SK-N-SH treated with all-trans-retinoic acid at 6 μM for 48 hours (cell line): ENCODE results near the gene SHCBP1L.
"Not testable (repeated sequence)": the region's sequence is repeated elsewhere in the genome, so short reads cannot be mapped to it uniquely, and the experiment has no call there.

ENCODE experiments used
- ATAC-seq: fragments of 200-7000 bp; cut with Tn5 transposase; 3 replicates; pipeline ENCODE4 v1.9.1; 2020; ENCODE audit warnings: mild to moderate bottlenecking, moderate library complexity
- ARNTL ChIP-seq: fragments of 450-650 bp; formaldehyde crosslinking; IDR thresholded peaks from 2 replicates; pipeline ENCODE4 v1.5.0; 2020; ENCODE audit warnings: low read depth, mild to moderate bottlenecking, moderate library complexity, borderline replicate concordance
- BACH2 ChIP-seq: fragments of 250-450 bp; sonication (Bioruptor Pico); IDR thresholded peaks from 2 replicates; pipeline ENCODE4 v1.9.0; 2021; ENCODE audit warnings: mild to moderate bottlenecking, borderline replicate concordance
- CSDC2 ChIP-seq: fragments of 250-450 bp; sonication (Bioruptor Pico); IDR thresholded peaks from 2 replicates; pipeline ENCODE4 v1.5.0; 2020; ENCODE audit warnings: mild to moderate bottlenecking, moderate library complexity
- CSRNP3 ChIP-seq: fragments of 250-450 bp; sonication (Bioruptor Pico); IDR thresholded peaks from 2 replicates; pipeline ENCODE4 v1.5.1; 2021; ENCODE audit warnings: mild to moderate bottlenecking, moderate library complexity
- ESRRG ChIP-seq: fragments of 250-450 bp; sonication (Bioruptor Pico); IDR thresholded peaks from 2 replicates; pipeline ENCODE4 v1.6.1; 2021; ENCODE audit warnings: mild to moderate bottlenecking
- GLIS3 ChIP-seq: fragments of 250-450 bp; sonication (Bioruptor Pico); IDR thresholded peaks from 2 replicates; pipeline ENCODE4 v1.5.0; 2020; ENCODE audit warnings: mild to moderate bottlenecking, moderate library complexity
- ISL1 ChIP-seq: fragments of 250-450 bp; sonication (Bioruptor Pico); IDR thresholded peaks from 2 replicates; pipeline ENCODE4 v2.1.2; 2022; ENCODE audit warnings: mild to moderate bottlenecking, moderate library complexity
- OSR1 ChIP-seq: fragments of 250-450 bp; sonication (Bioruptor Pico); IDR thresholded peaks from 2 replicates; pipeline ENCODE4 v1.8.0; 2022; ENCODE audit warnings: moderate library complexity, mild to moderate bottlenecking, inconsistent platforms
- PPARA ChIP-seq: fragments of 250-450 bp; sonication (Bioruptor Pico); IDR thresholded peaks from 2 replicates; pipeline ENCODE4 v1.5.0; 2020; ENCODE audit warnings: mild to moderate bottlenecking, borderline replicate concordance
- RARB ChIP-seq: fragments of 250-450 bp; sonication (Bioruptor Pico); IDR thresholded peaks from 2 replicates; pipeline ENCODE4 v1.8.0; 2021; ENCODE audit warnings: mild to moderate bottlenecking, moderate library complexity
- SNAI2 ChIP-seq: fragments of 250-450 bp; sonication (Bioruptor Pico); IDR thresholded peaks from 2 replicates; pipeline ENCODE4 v1.5.0; 2020; ENCODE audit warnings: mild to moderate bottlenecking, moderate library complexity
- TCF4 ChIP-seq: fragments of 250-450 bp; sonication (Bioruptor Pico); IDR thresholded peaks from 2 replicates; pipeline ENCODE4 v1.8.0; 2021; ENCODE audit warnings: mild to moderate bottlenecking, moderate library complexity, borderline replicate concordance
- TOX ChIP-seq: fragments of 250-450 bp; sonication (Bioruptor Pico); IDR thresholded peaks from 2 replicates; pipeline ENCODE4 v1.8.0; 2021; ENCODE audit warnings: mild to moderate bottlenecking, moderate library complexity, borderline replicate concordance
- ZC3H10 ChIP-seq: fragments of 250-450 bp; sonication (Bioruptor Pico); IDR thresholded peaks from 2 replicates; pipeline ENCODE4 v1.5.1; 2021; ENCODE audit warnings: mild to moderate bottlenecking, moderate library complexity
- ZFP3 ChIP-seq: fragments of 250-450 bp; sonication (Bioruptor Pico); IDR thresholded peaks from 2 replicates; pipeline ENCODE4 v1.5.0; 2020; ENCODE audit warnings: mild to moderate bottlenecking, moderate library complexity
- ZFP30 ChIP-seq: fragments of 450-650 bp; formaldehyde crosslinking; IDR thresholded peaks from 2 replicates; pipeline ENCODE4 v1.5.0; 2022; ENCODE audit warnings: mild to moderate bottlenecking, moderate library complexity
- ZNF70 ChIP-seq: fragments of 450-650 bp; formaldehyde crosslinking; IDR thresholded peaks from 2 replicates; pipeline ENCODE4 v1.5.0; 2020; ENCODE audit warnings: mild to moderate bottlenecking, moderate library complexity
- ZNF8 ChIP-seq: fragments of 450-650 bp; formaldehyde crosslinking; IDR thresholded peaks from 2 replicates; pipeline ENCODE4 v1.5.0; 2020; ENCODE audit warnings: mild to moderate bottlenecking, moderate library complexity
- TF ChIP-seq, protein P1 (sequence below): fragments of 250-450 bp; sonication (Bioruptor Pico); IDR thresholded peaks from 2 replicates; pipeline ENCODE4 v1.5.1; 2020; ENCODE audit warnings: low read depth, mild to moderate bottlenecking, moderate library complexity
- TF ChIP-seq, protein P2 (sequence below): fragments of 250-450 bp; sonication (Bioruptor Pico); IDR thresholded peaks from 2 replicates; pipeline ENCODE4 v1.8.0; 2021; ENCODE audit warnings: low read depth, mild to moderate bottlenecking, moderate library complexity, borderline replicate concordance
- TF ChIP-seq, protein P3 (sequence below): fragments of 250-450 bp; sonication (Bioruptor Pico); IDR thresholded peaks from 2 replicates; pipeline ENCODE4 v1.5.0; 2020; ENCODE audit warnings: mild to moderate bottlenecking, moderate library complexity

Gene SHCBP1L

DNA sequence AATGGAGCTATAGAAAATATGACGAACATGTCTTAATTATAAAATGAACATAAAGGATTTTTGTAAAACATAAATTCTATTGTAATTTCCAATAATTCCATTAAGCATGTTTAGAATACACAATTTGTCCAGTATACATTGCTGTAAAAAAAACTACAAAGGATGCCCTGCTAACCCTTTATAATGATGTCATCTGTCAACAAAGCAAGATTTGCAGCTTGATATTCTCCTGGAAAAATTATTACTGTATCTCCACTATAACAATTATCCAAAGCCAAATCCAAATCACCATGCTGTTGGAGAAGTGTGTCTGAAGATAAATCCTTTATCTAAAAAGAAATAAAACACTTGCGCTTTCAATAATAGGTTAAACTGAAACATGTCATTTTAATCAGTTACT is 47.6 kb downstream of the SHCBP1L start:
- no peak for ATAC-seq
- TF ChIP-seq ISL1 (CRISPR knock-in tag) = no peak
- no peak for TF ChIP-seq BACH2
- no peak for TF ChIP-seq ARNTL
- TF ChIP-seq OSR1 (CRISPR knock-in tag) = no peak
- TF ChIP-seq, protein P1, sequence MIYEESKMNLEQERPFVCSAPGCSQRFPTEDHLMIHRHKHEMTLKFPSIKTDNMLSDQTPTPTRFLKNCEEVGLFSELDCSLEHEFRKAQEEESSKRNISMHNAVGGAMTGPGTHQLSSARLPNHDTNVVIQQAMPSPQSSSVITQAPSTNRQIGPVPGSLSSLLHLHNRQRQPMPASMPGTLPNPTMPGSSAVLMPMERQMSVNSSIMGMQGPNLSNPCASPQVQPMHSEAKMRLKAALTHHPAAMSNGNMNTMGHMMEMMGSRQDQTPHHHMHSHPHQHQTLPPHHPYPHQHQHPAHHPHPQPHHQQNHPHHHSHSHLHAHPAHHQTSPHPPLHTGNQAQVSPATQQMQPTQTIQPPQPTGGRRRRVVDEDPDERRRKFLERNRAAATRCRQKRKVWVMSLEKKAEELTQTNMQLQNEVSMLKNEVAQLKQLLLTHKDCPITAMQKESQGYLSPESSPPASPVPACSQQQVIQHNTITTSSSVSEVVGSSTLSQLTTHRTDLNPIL (CRISPR knock-in tag) = no peak
- no peak for TF ChIP-seq CSRNP3 (CRISPR knock-in tag)
- TF ChIP-seq ZC3H10 (CRISPR knock-in tag) = no peak
- TF ChIP-seq, protein P2, sequence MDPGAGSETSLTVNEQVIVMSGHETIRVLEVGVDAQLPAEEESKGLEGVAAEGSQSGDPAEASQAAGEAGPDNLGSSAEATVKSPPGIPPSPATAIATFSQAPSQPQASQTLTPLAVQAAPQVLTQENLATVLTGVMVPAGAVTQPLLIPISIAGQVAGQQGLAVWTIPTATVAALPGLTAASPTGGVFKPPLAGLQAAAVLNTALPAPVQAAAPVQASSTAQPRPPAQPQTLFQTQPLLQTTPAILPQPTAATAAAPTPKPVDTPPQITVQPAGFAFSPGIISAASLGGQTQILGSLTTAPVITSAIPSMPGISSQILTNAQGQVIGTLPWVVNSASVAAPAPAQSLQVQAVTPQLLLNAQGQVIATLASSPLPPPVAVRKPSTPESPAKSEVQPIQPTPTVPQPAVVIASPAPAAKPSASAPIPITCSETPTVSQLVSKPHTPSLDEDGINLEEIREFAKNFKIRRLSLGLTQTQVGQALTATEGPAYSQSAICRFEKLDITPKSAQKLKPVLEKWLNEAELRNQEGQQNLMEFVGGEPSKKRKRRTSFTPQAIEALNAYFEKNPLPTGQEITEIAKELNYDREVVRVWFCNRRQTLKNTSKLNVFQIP (CRISPR knock-in tag) = no peak
- TF ChIP-seq SNAI2 (CRISPR knock-in tag) = no peak
- TF ChIP-seq, protein P3, sequence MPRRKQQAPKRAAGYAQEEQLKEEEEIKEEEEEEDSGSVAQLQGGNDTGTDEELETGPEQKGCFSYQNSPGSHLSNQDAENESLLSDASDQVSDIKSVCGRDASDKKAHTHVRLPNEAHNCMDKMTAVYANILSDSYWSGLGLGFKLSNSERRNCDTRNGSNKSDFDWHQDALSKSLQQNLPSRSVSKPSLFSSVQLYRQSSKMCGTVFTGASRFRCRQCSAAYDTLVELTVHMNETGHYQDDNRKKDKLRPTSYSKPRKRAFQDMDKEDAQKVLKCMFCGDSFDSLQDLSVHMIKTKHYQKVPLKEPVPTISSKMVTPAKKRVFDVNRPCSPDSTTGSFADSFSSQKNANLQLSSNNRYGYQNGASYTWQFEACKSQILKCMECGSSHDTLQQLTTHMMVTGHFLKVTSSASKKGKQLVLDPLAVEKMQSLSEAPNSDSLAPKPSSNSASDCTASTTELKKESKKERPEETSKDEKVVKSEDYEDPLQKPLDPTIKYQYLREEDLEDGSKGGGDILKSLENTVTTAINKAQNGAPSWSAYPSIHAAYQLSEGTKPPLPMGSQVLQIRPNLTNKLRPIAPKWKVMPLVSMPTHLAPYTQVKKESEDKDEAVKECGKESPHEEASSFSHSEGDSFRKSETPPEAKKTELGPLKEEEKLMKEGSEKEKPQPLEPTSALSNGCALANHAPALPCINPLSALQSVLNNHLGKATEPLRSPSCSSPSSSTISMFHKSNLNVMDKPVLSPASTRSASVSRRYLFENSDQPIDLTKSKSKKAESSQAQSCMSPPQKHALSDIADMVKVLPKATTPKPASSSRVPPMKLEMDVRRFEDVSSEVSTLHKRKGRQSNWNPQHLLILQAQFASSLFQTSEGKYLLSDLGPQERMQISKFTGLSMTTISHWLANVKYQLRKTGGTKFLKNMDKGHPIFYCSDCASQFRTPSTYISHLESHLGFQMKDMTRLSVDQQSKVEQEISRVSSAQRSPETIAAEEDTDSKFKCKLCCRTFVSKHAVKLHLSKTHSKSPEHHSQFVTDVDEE (CRISPR knock-in tag) = no peak
- TF ChIP-seq TOX = no peak
- TF ChIP-seq RARB (CRISPR knock-in tag) = no peak
- no peak for TF ChIP-seq ZNF70 (CRISPR knock-in tag)
- no peak for TF ChIP-seq ZNF8 (CRISPR knock-in tag)
- TF ChIP-seq CSDC2 (CRISPR knock-in tag) = no peak
- TF ChIP-seq, all 23 proteins: peak for 0

GRCh38 chr1:182901946-182902345 is 51.0 kb downstream of the SHCBP1L start:
- ATAC-seq = not testable (repeated sequence)

GRCh38 chr1:182897696-182898095 is 55.3 kb downstream of the SHCBP1L start:
- ATAC-seq = no peak
- TF ChIP-seq ZFP3 (CRISPR knock-in tag) (no peak), TOX (no peak), ESRRG (CRISPR knock-in tag) (no peak), ISL1 (CRISPR knock-in tag) (no peak), ZFP30 (CRISPR knock-in tag) (no peak), RARB (CRISPR knock-in tag) (no peak), ZC3H10 (CRISPR knock-in tag) (no peak), TCF4 (CRISPR knock-in tag) (no peak), GLIS3 (no peak), BACH2 (no peak), PPARA (CRISPR knock-in tag) (no peak), OSR1 (CRISPR knock-in tag) (no peak), ARNTL (no peak), ZNF8 (CRISPR knock-in tag) (no peak), CSRNP3 (CRISPR knock-in tag) (no peak)
- TF ChIP-seq, protein P1 (CRISPR knock-in tag) = no peak
- TF ChIP-seq, all 23 proteins: peak for 0
